ENCODE results near the gene USP54. TPM values are rescaled to one million over a fixed set of nuclear protein-coding genes. Genes with fewer than 3 reads are reported as not detected.

Gene USP54
- total and polyA plus RNA-seq, 8 donors = 54.8 to 122 (median 66.1) TPM

- TF ChIP-seq CTCF (IDR thresholded peaks at IDR 0.05) = no peak
- H3K27ac ChIP-seq = no peak overlapping the region
- H3K4me1 ChIP-seq = peaks cover 21 to 55% of the 10 kb centered on the region in 2 donors
- intact Hi-C loops (cut with DNase I) = no loop called here
- H3K27me3 ChIP-seq = no peaks in the 10 kb centered on the region
- H3K36me3 ChIP-seq = no peaks in the 10 kb centered on the region
- H3K4me3 ChIP-seq = no peak overlapping the region
- DNase-seq (no peak), ATAC-seq (peak; percentile 32)
- no peaks in the 10 kb centered on the region for H3K9me3 ChIP-seq
These were observed 1.5 kb downstream of the USP54 start for GRCh38 chr10:73589563-73590126.

- intact Hi-C loops (cut with DNase I) = no loop called here
- no peak for TF ChIP-seq CTCF (IDR thresholded peaks at IDR 0.05)
- H3K27me3 ChIP-seq = no peaks in the 10 kb centered on the region
- H3K4me3 ChIP-seq = no peak overlapping the region
- no peaks in the 10 kb centered on the region for H3K9me3 ChIP-seq
- H3K4me1 ChIP-seq = peaks cover 21 to 55% of the 10 kb centered on the region in 2 donors
- H3K27ac ChIP-seq = peak overlapping the region; percentile 10 to 16
- peak; percentile 25 for ATAC-seq
- DNase-seq = no peak
- H3K36me3 ChIP-seq = no peaks in the 10 kb centered on the region
These were observed 2.5 kb downstream of the USP54 start for GRCh38 chr10:73588656-73589055.

- Histone ChIP-seq H3K9me3 (no peaks in the 10 kb centered on the region), H3K27ac (peak overlapping the region; percentile 49 to 74), H3K36me3 (no peaks in the 10 kb centered on the region), H3K4me1 (peaks cover 18 to 49% of the 10 kb centered on the region in 2 donors), H3K27me3 (no peaks in the 10 kb centered on the region), H3K4me3 (no peak overlapping the region)
- TF ChIP-seq CTCF (IDR thresholded peaks at IDR 0.05) = no peak
- peak; percentile 69 for ATAC-seq
- peak in 2 of 4 donors; percentile 57 to 84 for DNase-seq
- intact Hi-C loops (cut with DNase I) = no loop called here
These were observed 4.6 kb downstream of the USP54 start for GRCh38 chr10:73586583-73586984.

- intact Hi-C loops (cut with DNase I) = no loop called here
- H3K4me1 ChIP-seq = peaks cover 11 to 36% of the 10 kb centered on the region in 2 donors
- no peak overlapping the region for H3K4me3 ChIP-seq
- H3K27me3 ChIP-seq = no peaks in the 10 kb centered on the region
- DNase-seq (no peak), ATAC-seq (no peak)
- no peaks in the 10 kb centered on the region for H3K9me3 ChIP-seq
- no peak for TF ChIP-seq CTCF (IDR thresholded peaks at IDR 0.05)
- no peaks in the 10 kb centered on the region for H3K36me3 ChIP-seq
- no peak overlapping the region for H3K27ac ChIP-seq
These were observed 5.8 kb downstream of the USP54 start for GRCh38 chr10:73585327-73585726.

- H3K27ac ChIP-seq = no peak overlapping the region
- TF ChIP-seq CTCF (IDR thresholded peaks at IDR 0.05) = no peak
- H3K9me3 ChIP-seq = no peaks in the 10 kb centered on the region
These were observed 6.4 kb downstream of the USP54 start for GRCh38 chr10:73584737-73585136.

More at GRCh38 chr10:73584737-73585136, 6.4 kb downstream of the USP54 start:
- H3K36me3 ChIP-seq = no peaks in the 10 kb centered on the region
- no peak for ATAC-seq
- peaks cover 11 to 33% of the 10 kb centered on the region in 2 donors for H3K4me1 ChIP-seq
- no peak overlapping the region for H3K4me3 ChIP-seq
- DNase-seq = no peak
- no peaks in the 10 kb centered on the region for H3K27me3 ChIP-seq
- intact Hi-C loops (cut with DNase I) = no loop called here
